ENCODE measurements around the gene RPS4Y1.
"Not testable (repeated sequence)": the region's sequence is repeated elsewhere in the genome, so short reads cannot be mapped to it uniquely, and the experiment has no call there.

Gene RPS4Y1

DNA sequence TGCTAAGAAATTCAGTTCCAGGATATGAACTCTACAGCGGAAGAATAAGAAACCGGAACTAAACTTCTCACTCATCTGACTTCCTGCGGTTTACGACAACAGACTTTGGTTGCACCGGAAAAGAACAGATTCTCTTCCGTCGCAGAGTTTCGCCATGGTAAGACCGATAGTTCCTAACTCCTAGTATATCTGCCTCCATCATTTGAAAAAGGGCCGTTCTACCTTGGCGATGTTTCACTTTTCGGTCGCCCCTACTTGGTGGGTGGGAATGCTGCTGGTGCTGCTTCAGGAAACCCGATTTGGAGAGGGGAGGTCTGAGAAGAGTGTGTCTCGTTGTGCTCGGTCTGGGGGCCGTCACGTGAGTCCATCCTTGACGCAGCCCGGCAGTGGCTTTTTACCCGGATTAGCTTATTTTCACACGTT lies at the start of gene RPS4Y1:
Gene RPS4Y1, plus strand, starts transcription at position 132 of the 423 bp plus-strand sequence. Its CDS starts 23 bp downstream, at position 155.
- DNase-seq, result peak; percentile 51

DNA sequence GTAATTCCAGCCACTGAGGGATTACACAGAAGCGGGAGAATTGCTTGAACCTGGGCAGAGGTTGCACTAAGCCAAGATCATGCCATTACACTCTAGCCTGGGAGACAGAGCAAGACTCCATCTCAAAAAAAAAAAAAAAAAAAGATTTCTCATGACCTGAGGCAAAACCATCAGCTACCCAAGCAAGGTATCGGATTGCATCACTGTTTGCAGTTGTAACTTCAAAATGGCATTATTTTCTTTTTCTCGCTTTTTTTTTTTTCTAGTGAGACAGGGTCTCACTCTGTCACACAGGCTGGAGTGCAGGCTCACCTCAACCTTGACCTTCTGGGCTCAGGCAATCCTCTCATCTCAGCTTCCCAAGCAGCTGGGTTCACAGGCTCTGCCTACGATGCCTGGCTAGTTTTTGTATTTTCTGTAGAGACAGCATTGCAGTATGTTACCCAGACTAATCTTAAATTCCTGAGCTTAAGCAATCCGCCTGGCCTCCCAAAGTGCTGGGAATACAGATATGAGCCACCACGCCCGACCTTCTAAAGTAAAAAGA lies 44.4 kb upstream of the RPS4Y1 start:
- DNase-seq, result no peak

DNA sequence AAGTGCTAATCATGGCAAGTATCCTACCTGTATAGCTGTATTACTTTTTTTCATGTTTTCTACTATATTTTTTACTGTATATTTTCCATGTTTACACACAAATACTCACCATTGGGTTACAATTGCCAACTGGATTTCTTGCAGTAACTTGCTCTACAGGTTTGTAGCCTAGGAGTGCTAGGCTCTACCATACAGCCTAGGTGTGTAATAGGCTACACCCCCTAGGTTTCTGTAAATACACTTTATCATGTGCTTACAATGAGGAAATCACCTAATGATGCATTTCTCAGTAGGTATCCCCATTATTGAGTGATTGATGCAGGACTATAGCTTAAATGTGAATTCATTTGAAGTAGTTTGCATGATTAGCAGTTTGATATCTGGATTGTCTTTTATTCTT lies 43.4 kb upstream of the RPS4Y1 start:
- DNase-seq, result no peak

DNA sequence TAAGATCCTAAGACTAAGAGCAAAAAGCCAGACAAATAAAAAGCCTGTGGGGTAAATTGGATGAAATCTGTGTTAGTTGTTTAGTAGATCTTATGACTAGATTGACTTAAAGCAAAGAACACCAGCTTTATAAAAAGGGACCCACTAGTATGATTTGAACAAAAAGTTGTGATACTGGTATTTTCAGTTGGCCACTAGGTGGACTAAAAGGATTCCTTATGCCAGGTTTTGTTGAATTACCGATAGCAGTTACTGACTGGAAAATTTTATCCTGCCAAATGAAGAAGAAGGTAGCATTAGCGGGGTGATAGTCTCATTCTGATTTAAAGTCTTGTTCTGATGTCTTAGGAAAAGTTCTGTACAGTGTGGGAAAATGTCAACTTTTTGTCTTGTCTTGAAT lies 41.2 kb upstream of the RPS4Y1 start:
- DNase-seq, result no peak

DNA sequence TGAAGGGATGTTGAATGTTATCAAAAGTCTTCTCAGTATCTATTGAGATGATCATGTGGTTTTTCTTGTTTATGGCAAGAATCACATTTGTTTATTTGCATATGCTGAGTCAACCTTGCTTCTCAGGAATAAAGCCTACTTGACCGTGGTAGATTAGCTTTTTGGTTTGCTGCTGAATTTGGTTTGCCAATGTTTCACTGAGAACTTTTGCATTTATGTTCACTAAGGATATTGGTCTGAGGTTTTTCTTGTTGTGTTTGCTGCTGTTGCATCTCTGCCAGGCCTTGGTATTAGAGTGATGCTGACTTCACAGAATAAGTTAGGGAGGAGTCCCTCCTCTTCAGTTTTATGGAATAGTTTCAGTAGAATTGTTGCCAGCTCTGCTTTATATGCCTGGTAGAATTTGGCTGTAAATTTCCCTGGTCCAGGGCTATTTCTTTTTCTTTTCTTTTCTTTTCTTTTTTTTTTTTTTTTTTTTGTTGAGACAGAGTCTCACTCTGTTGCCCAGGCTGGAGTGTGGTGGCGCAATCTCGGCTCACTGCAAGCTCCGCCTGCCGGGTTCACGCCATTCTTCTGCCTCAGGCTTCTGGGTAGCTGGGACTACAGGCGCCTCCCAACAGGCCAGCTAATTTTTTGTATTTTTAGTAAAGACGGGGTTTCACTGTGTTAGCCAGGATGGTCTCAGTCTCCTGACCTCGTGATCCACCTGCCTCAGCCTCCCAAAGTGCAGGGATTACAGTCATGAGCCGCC lies 24.1 kb upstream of the RPS4Y1 start:
- not testable (repeated sequence) for DNase-seq

DNA sequence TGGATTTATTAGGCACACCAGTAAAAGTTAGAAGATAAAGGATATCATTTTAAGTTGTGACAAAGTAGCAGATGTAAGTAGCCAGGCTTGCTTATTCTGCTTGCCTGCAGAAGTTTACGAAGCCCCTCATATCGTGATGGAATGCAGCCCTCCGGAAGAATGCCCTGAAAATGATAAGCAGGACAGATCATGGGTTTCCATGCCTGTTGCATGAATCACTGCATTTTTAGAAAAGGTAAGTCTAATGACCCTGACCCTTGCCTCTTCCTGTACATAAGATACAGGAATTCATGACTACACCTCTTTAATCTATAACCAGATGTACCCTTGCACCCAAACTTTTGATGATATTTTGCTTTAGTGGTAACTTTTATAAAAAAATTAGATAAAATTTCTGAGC lies 16.9 kb upstream of the RPS4Y1 start:
- DNase-seq, result no peak

DNA sequence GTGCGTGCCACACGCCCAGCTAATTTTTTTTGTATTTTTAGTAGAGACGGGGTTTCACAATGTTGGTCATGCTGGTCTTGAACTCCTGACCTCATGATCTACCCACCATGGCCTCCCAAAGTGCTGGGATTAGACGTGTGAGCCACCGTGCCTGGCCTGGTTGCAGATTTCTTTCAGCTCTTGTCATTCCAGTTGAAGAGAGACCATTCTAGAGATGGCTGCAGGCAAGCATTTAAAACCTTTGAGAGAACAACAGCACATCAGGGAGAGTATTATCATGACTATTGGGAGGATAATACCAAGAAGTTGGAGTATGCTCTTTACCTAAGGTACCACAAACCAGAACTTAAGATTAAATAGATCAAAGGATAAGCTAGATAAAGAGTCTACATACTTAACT lies 12.9 kb upstream of the RPS4Y1 start:
- DNase-seq, result no peak

DNA sequence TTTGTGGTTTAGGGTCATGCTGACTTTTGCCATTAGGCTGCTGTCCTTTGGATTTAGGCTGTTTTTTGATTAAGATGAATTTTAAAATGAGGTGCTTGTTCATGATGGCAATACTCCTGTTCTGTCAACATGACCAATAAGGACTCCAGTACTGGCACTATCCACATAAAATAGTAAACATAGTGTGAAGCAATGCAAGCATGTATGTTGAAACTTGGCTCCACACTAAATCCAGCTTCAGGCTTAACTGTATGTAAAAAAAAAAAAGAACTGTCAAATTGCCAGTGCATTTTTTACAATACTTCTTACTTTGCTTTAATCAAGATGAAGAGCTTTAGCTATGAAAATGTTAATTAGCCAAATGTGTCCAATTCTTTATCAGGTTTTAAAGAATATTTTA lies 6.2 kb upstream of the RPS4Y1 start:
- no peak for DNase-seq

DNA sequence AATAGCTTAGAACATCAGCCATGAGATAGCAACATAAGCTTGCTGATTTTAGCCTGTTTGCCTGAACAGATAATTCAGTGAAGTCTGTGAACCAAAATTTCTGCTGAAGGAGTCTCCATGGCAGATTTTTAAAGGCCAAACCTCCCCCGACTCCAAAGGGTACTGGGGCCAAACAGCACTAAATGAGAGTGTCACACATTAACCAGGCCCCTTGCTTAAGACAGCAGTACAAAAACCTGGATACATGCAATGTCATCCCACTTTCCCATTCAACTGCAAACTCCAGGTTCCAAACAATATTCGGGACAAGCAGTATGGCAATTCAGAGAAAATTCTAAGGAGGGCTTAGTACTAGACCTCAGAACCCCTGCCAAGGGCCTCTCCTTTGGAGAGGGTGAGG lies 4.3 kb upstream of the RPS4Y1 start:
- DNase-seq, result no peak

DNA sequence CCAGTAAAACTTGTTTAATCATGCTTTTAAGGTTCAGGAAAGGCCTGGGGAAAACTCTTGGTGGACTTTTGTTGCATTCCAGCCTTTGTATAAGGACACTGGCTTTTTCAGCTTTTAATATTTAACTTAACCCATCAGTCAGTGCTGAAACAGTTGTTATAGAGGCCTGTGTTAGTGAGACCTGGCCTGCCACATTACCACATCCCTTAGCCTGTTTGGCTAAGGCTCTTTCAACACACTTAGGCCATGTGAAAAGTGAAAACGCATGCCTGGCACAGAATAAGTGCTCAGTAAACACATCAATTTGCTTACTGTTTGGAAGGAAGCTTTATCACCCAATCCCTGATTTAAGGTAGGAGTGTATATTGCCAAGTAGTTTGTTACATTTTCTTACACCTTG lies 3.5 kb upstream of the RPS4Y1 start:
- no peak for DNase-seq

DNA sequence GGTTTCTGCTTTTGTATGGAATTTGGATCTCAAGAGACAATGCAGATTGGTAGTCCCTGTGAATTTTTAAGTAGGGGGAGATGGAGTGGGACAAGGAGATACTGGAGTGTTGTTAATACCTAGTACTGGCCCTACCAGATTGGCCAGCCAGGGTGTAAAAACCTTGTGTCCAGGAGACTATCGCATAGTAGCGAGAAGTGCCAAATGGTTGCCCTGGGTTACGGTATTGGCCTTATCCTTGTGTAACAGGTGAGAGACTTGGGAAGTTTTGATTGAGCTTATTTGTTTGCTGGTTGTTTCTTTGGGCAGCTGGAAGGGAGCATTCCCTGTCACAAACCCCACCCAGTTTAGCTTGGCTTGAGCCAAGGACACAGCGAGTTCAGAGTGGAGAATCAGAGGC lies 5.4 kb downstream of the RPS4Y1 start:
- DNase-seq, result no peak

DNA sequence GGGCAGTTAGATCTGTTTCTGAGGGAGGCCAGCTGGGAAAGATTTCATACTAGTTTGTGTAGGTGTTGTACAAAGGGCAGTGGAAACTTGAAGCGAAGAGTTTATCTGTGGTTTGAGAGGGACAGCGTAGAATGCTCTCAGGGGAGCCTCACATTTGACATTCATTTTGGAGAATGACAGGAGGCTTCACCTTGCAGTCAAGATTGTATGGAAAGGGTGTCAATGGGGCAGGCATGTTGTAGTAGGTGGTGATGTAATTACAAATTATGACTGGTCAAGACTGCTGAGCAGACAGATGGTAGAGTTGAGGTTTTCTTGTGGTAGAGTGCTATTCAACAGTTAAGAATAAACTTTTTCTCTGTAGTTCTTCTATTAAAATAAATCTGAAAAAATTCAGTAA lies 7.0 kb downstream of the RPS4Y1 start:
- no peak for DNase-seq

DNA sequence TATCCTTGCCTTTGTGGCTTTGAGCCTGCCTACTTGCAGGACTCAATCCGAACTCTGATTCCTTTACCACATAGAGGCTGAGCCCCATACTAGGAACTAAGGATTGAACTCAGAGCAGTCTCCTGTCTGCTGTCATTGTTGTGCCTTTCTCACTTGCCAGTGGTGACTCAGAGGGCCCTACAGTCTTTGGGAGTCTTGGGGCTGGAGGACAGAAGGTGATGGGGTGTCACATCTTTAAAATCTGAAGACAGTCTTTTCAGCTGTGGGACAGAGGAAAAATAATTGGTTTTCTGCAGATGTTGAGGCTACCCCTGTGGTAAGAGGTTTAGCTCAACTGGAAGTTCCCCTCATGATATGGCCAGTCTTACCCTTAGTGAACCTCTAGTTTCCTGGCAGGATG lies 8.0 kb downstream of the RPS4Y1 start:
- DNase-seq, result no peak

DNA sequence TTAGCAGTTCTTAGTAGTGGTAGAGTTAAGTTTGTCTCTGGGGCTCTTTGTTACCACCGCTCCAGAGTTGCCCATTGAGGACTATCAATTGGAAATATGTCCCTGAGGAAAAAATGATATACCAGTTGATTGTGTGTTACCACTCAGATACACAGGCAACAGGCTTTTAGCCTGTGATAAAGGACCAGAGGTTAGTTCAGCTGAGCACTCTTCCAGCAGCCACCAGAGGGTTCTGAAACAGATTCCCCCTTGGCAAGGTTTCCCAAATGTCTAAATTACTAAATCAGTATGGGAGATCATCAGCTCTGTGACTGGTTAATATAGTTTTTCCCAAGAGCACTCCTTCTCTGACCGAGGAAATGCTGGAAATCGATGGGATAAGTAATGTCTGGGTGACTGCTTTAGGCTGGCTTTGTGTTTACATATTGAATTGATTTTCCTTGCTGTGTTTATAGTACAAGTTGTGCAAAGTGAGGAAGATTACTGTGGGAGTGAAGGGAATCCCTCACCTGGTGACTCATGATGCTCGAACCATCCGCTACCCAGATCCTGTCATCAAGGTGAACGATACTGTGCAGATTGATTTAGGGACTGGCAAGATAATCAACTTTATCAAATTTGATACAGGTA lies 12.9 kb downstream of the RPS4Y1 start:
- no peak for DNase-seq

DNA sequence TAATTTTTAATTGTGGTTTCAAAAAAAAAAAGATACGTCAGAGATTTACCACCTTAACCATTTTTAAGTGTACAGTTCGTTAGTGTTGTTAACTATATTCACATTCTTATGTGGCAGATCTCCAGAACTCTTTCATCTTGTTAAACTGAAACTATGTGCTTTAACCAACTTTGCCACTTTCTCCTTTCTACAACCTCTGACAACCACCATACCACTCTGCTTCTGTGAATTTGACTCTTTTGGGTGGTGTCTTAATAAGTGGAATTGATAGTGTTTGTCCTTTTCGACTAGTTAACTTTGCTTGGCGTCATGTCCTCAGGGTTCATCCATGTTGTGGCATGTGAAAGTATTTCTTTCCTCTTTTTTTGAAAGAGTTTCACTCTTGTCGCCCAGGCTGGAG lies 15.7 kb downstream of the RPS4Y1 start:
- DNase-seq, result no peak

DNA sequence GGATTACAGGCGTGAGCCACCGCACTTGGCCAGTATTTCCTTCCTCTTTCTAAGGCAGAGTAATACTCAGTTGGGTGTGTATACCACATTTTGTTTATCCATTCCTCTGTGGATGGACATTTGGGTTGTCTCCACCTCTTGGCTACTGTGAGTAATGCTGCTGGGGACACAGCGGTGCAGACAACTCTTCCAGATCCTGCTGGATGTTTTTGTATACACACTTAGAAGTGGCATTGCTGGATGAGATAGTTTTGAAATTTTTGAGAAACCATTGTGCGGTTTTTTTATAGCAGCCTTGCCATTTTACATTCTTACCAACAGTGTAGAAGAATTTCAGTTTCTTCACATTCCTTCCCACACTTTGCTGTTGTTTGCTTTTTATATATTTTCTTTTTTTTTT lies 16.3 kb downstream of the RPS4Y1 start:
- DNase-seq, result no peak

DNA sequence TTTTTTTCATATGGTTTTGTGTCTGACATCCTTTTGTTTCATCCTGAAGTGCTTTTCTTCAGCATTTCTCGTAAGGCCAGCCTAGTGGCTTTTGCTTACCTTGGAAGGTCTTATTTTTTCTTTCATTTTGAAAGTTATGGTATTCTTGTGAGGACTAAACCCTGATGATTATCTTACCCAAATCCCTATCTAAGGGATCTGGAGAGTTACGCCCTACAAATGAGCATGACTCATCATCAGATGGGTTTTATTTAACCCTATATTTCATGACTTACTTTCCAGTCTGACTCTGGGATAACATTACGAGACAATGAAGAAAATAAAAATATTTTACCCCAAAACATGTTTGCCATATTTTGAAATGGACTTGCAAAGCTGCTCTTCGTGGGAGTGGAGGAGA lies 18.4 kb downstream of the RPS4Y1 start:
- no peak for DNase-seq

DNA sequence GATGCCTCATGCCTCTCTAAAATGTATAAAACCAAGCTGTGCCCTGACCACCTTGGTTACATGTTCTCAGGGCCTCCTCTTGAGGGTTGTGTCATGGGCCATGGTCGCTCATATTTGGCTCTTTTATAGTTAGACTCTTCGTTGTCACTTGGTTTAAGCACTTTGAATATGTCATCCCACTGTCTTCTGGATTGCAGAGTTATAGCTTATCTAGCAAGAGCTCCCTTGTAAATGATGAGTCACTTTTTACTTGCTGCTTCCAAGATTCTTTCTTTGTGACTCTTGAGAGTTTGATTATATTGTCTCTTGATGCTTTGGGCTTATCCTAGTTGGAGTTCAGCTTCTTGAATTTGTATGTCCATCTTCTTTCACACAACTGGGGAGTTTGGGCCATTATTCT lies 19.1 kb downstream of the RPS4Y1 start:
- DNase-seq, result no peak

DNA sequence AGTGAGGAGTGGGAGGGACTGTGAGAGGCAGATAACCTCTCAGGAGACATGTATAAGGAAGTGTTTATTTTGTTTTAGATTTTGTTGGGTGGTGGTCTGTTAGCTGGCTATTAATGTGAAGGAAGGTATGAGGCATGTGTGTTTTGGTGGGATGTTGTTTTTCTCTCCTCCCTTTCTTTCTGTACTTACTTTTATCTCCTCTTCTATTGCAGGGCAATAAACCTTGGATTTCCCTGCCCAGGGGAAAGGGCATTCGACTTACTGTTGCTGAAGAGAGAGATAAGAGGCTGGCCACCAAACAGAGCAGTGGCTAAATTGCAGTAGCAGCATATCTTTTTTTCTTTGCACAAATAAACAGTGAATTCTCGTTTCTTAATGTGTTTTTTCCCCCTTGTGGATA lies 25.2 kb downstream of the RPS4Y1 start:
- DNase-seq, result no peak

DNA sequence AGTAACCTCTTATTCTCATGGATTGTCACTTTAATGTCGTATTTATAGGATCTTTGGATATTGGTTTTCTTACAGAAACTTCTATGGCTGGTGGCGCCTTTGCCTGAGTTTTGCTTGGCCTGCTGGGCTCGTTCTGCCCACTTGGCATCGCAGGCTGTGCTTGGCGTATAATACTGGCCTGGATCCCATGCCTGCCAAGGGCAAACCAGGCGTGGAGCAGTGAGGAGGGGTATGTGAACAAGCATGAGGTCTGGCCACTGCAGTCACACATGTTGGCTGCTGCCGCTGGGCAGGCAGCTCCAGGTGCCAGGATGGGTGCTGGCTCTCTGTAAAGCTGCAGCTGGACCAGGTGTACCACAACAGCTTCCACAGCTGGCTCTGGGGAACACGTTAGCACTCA lies 26.1 kb downstream of the RPS4Y1 start:
- DNase-seq, result no peak

DNA sequence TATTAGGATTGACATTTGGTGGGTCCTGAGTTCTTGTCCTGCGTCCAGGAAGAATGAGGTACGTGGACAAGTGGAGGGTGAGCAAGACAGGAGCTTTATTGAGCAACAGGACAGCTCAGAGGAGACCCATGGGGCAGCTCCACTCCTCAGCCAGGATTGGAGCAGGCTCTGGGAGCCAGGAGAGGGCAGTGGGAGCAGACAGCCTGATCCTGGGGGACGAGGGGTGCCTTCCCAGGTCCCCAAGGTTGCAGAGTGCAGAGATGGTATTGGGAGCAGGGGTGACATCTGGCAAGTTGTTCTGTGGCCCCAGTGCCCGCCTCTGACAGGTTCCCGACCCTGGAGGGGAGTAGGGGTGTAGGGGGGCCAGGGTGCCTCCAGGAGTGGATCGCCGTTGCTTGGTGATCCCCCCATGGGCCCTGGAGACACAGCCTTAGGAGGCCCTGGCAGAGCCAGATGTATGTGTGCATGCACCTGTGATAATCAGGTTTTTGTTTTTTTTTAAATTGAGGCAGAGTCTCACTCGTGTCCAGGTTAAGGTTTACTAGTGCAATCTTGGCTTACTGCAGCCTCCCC lies 26.7 kb downstream of the RPS4Y1 start:
- DNase-seq, result no peak

DNA sequence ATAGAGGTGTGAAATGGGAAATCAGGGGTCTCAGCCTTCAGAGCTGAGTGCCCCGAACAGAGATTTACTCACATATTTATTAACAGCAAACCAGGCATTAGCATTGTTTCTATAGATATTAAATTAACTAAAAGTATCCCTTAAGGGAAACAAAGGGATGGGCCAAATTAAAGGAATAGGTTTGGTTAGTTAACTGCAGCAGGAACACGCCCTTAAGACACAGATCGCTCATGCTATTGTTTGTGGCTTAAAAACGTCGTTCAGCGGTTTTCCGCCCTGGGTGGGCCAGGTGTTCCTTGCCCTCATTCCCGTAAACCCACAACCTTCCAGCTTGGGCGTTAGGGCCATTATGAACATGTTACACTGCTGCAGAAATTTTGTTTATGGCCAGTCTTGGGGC lies 30.8 kb downstream of the RPS4Y1 start:
- DNase-seq, result not testable (repeated sequence)

DNA sequence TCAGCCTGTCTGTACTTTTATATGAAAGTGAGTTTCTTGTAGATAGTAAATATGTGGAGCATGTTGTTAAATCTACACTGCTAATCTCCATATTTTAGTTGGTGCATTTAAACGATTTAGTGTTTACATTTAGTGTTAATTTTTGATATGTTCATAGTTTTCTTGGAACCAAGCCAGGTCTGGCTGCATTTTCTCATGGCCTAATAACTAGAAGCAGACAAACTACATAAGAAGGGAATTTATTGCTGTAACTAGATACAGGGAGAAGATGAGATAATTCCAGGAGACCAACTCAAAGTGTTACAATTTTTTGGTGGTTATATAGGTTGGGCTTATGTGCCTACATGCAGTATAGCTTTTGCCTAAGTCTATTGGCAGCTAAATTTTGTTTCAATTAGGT lies 32.8 kb downstream of the RPS4Y1 start:
- no peak for DNase-seq

DNA sequence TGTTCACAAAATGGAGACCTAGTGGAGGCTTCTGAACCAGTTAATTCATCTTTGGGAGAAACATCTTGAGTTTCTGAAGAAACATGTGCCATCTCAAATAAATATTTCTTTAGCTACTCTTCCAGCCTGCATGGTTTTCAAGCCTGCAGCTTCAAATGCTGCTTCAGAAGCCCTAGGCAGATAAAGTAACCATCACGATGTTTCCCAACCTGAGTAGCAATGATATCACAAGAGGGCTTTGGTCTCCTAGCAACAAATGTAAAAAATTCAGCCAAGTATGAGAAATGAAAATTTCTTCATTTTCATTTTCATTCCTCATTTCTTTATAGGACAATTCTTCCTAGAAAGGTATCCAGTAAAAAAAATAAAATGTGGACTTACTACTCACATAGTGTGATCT lies 42.2 kb downstream of the RPS4Y1 start:
- no peak for DNase-seq
